Coronary artery (tissue), 2 donors: ENCODE results near the gene ZNF440.

Experiments used
- DNase-seq: peaks from one replicate; pipeline ENCODE4 v3.0.0-alpha.2; 2017; ENCODE audit warnings: low spot score
- H3K27ac ChIP-seq, 2 donors: fragments of 200-600 bp; sonication (generic); one replicate each; pipeline ENCODE4 v1.5.1; 2016 to 2019
- H3K4me3 ChIP-seq: fragments of 200-600 bp; sonication (generic); 2 replicates; pipeline ENCODE4 v1.5.1; 2016; ENCODE audit warnings: mild to moderate bottlenecking, moderate library complexity
- CTCF ChIP-seq: fragments of 200-600 bp; sonication (generic); IDR thresholded peaks from one replicate; pipeline ENCODE4 v1.5.1; 2019; ENCODE audit warnings: antibody characterized with exemption

The ZNF440 gene

DNA sequence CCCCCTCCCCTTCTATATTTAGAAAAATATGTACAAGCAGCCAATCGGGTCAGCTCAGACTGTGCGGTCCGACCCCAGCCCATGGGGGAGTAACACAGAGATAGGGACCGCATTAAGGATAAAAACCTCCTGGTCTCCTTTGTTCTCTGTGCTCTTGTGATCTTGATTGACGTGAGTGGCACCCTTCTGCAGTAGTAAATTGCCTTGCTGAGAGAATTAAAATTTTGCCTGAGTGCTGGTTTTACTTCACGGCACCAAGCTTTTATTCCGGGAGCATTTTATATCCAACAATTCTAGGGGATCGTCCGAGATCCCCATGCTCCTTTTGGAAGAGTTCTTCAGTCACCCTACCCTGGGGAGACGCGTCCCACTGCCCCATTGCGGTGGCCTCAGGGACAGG, 66.5 kb downstream of the ZNF440 start:
- TF ChIP-seq CTCF = no peak
- Histone ChIP-seq H3K27ac (no peak overlapping the region), H3K4me3 (no peak overlapping the region)
- DNase-seq = no peak

GRCh38 chr19:11881151-11881800, 67.2 kb downstream of the ZNF440 start:
- no peak for DNase-seq
- TF ChIP-seq CTCF = peak; percentile 46
- Histone ChIP-seq H3K27ac (no peak overlapping the region), H3K4me3 (no peak overlapping the region)

DNA sequence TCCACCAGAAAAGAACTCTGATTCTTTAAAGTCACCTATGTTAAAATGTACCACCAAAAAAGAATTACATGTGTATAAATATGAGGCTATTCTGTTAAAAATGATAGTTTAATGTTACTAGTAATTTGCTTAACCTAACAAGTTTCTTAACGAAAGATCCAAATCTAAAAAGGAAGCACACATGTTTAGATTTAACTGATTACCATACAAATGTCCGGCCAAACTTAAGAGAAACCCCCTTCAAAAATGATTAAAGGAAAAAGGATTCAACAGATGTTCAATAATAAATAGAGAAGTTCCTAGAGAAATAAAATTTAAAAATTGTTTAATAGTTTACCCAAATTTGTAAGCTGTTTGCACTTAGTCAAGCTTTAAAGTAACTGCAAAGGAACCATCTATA, 68.5 kb downstream of the ZNF440 start:
- H3K4me3 ChIP-seq = no peak overlapping the region
- no peak for TF ChIP-seq CTCF
- DNase-seq = no peak
- no peak overlapping the region for H3K27ac ChIP-seq
